SU-DHL-6 (cell line): ENCODE results near the gene KRTAP10-12.

Source experiments
- EZH2phosphoT487 ChIP-seq: fragments of 200-600 bp; sonication (generic), shearing (Covaris generic); conservative IDR thresholded peaks from 2 replicates; pipeline ENCODE4 v1.6.1; 2018; ENCODE audit warnings: mild to moderate bottlenecking, antibody characterized with exemption, low read length, moderate library complexity, mixed read lengths
- TF ChIP-seq, protein P1 (sequence below): fragments of 200-600 bp; sonication (generic); IDR thresholded peaks from one replicate; pipeline ENCODE4 v1.5.1; 2017; ENCODE audit warnings: antibody characterized with exemption, mild to moderate bottlenecking, low read length, moderate library complexity; ENCODE audit not compliant: insufficient read depth, poor library complexity, severe bottlenecking

DNA sequence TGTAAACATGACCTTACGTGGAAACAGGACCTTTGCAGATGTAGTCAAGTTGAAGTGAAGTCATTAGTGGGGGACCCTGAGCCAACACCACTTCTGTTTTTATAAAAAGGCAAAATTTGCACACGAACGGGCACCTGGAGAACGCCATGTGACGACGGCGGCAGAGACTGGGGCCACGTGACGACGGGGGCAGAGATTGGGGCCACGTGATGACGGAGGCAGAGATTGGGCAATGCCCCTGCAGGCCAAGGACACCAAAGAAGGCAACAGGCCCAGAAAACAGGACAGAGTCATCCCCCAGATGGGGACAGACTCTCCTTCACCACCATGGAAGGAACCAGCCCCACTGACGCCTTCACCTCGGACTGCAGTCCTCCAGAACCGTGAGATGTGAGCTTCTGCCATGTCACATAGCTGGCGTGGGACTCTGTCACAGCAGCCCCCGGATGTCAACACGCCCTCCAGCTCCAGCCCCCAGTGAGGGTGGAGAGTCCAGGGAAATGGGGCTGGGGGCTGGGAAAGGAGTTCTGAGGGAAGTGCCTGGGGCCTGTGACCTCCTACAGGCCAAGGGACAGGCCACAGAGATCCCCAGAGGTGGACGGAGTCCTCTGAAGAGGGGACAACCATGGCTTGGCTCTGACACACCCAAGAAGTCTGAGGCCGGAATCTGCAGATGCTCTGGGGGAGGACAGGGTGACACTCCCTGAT lies 46.6 kb upstream of the KRTAP10-12 start:
- TF ChIP-seq, protein P1, sequence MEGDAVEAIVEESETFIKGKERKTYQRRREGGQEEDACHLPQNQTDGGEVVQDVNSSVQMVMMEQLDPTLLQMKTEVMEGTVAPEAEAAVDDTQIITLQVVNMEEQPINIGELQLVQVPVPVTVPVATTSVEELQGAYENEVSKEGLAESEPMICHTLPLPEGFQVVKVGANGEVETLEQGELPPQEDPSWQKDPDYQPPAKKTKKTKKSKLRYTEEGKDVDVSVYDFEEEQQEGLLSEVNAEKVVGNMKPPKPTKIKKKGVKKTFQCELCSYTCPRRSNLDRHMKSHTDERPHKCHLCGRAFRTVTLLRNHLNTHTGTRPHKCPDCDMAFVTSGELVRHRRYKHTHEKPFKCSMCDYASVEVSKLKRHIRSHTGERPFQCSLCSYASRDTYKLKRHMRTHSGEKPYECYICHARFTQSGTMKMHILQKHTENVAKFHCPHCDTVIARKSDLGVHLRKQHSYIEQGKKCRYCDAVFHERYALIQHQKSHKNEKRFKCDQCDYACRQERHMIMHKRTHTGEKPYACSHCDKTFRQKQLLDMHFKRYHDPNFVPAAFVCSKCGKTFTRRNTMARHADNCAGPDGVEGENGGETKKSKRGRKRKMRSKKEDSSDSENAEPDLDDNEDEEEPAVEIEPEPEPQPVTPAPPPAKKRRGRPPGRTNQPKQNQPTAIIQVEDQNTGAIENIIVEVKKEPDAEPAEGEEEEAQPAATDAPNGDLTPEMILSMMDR = no peak
- TF ChIP-seq EZH2phosphoT487 = no peak
